GM13977 (cell line): ENCODE data around the gene RECQL.
"Not testable (repeated sequence)": the region's sequence is repeated elsewhere in the genome, so short reads cannot be mapped to it uniquely, and the experiment has no call there.

Experiments used
- DNase-seq: peaks from one replicate; pipeline ENCODE4 v3.0.0; 2012; ENCODE audit warnings: low spot score
- CTCF ChIP-seq: IDR thresholded peaks from 2 replicates; pipeline ENCODE4 v1.5.1; 2012; ENCODE audit warnings: mild to moderate bottlenecking, control low read depth; ENCODE audit not compliant: insufficient read depth; ENCODE audit errors: extremely low read depth, missing control alignments
- in situ Hi-C: fragments of 300-500 bp; cut with MboI; formaldehyde crosslinking; loops from one replicate; pipeline ENCODE4 v1.12.0; 2022; ENCODE audit warnings: low sequenced_read_pairs, low pct_unique_long_range_greater_than_20kb, mixed read lengths, inconsistent platforms; ENCODE audit not compliant: unreplicated experiment

Gene RECQL

GRCh38 chr12:21471294-21471693 is 30.1 kb downstream of the RECQL start:
- no peak for TF ChIP-seq CTCF
- DNase-seq = no peak
- in situ Hi-C loops = no loop called here

GRCh38 chr12:21467334-21467733 is 34.1 kb downstream of the RECQL start:
- in situ Hi-C loops, DNase-seq: not testable (repeated sequence)

GRCh38 chr12:21459474-21459873 is 42.0 kb downstream of the RECQL start:
- in situ Hi-C loops = no loop called here
- no peak for DNase-seq

GRCh38 chr12:21456291-21456780 is 45.1 kb downstream of the RECQL start:
- TF ChIP-seq CTCF = no peak
- DNase-seq = no peak
- in situ Hi-C loops = no loop called here

More at GRCh38 chr12:21459474-21459873, 42.0 kb downstream of the RECQL start:
- no peak for TF ChIP-seq CTCF

GRCh38 chr12:21453312-21453852 is 48.1 kb downstream of the RECQL start:
- DNase-seq = no peak
- in situ Hi-C loops = no loop called here
- TF ChIP-seq CTCF = no peak

GRCh38 chr12:21451529-21451928 is 49.9 kb downstream of the RECQL start:
- no peak for TF ChIP-seq CTCF
- in situ Hi-C loops = no loop called here
- no peak for DNase-seq

GRCh38 chr12:21444193-21445146 is 57.0 kb downstream of the RECQL start:
- in situ Hi-C loops = no loop called here
- no peak for DNase-seq
- TF ChIP-seq CTCF = no peak
